Inferior parietal cortex (tissue), 1 donor: ENCODE results near the gene KCTD16.

ENCODE experiments used
- DNase-seq: peaks from one replicate; pipeline ENCODE4 v3.0.0-alpha.2; 2016; ENCODE audit errors: extremely low spot score

The KCTD16 gene

DNA sequence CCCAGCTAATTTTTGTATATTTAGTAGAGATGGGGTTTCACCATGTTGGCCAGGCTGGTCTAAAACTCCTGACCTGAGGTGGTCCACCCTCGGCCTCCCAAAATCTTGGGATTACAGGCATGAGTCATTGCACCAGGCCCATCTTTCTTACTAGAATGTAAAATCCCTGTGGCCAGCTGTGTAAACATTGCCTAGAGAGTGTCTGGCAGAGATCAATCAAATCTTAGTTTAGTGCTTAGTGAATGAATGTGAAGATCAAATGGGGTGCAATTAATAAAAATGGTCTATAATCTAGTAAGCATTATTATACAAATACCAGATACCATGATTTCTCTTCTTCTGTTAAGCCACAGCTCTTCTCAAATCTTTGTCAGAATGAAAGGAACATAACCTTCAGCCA, 289.9 kb downstream of the KCTD16 start:
- DNase-seq: no peak

DNA sequence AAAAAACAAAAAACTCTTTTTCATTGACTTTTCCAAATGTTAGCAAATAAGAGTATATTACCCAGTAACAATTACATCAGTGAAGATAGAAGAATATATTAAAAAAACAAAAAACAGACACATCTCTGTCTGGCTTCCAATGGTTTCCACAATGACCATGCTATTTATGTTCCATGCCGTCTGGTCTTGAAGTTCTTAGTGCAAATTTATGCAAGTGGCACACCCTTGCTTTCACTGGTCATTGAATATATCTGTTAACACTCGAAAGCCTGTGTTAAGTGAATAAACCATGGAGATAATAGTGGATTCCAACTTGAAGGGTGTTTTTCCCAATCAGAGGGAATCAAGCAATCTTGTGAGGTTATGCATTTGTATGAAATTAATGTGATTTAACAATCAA, 291.9 kb downstream of the KCTD16 start:
- DNase-seq: no peak

DNA sequence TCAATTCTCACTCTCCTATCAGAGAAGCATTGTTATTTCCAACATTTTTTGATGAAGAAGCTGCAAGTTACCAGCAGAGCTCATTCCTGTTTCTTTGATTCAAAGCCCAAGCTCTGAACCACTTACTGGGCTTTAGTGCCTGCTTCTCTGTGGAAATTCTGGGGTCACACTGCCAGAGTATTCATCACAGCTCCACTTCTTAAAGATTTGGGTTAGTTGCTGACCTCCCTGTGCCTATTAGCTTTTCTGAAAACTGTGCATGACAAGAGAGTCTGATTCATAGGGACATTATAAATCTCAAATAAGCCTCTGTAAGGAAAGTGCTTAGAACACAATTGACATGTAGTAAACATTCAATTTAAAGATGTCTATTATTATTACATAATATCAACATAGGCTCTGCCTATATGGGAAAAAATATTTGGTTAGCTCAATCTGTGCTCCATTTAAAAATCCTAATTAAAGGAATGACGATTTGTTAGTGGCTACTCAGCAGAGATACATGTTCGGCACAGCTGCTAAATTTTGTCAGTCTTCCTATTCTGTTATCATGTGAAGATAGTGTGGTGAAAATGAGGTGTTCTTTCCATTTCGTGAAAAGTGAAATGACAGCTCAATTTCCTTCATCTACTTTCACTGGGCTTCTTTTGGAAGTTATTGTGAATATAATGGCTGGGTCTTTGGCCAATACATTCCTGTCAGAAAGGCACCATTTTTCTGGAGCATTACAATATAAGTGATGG, 293.0 kb downstream of the KCTD16 start:
- DNase-seq: no peak

DNA sequence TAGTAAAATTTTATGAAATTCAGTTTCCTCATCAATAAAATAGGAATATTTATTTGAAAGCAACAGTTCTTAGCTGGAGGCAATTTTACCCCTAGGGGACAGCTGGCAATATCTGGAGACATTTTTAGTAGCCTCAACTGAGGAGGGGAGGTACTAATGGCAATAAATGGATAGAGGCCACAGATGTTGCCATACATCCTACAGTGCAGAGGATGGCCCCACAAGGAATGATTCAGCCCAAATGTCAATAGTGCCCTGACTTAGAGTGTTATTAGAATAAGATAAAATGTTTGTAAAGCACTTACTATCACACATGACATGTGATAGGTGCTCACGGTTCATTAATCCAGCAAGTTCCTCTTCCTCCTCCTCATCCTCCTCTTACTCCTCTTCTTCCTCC, 293.6 kb downstream of the KCTD16 start:
- DNase-seq: no peak

DNA sequence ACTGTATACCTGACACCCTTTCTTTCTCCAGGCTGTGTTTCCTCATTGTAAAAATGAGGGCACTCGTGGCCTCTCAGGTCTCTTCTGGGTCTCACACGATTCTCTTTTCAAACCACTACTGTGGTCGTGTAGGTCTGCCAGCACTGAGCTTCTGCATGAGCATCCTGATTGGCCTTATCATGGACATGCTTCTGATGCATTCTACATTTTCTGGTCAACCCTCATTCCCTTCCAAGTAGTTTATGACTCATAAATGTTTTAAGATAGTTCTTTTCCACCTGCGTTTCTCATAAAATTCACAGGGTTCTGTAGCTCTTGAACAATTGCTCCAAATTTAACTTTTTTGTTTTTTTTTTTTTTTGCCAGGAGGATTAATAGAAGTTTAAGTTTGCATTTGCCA, 294.8 kb downstream of the KCTD16 start:
- DNase-seq: no peak

DNA sequence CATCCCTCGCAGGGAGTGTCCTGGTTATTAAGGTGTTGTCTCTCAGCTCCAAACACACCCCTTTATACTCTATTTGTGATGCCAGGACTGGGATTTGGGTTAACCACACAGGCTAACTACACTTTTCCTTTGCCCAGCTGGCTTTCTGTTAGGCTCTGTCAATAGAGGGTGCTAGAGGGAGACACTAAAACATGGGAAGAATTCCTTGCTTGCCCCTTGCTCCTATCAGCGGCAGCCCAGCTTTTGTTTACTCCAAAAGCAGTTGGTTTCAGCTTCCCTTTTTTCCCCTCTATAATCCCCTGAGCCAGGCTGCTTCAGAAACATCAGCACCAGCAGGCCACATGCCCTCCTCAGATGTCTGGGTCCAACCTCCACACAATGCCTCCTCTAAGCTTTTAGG, 297.1 kb downstream of the KCTD16 start:
- peak; percentile 39 for DNase-seq

DNA sequence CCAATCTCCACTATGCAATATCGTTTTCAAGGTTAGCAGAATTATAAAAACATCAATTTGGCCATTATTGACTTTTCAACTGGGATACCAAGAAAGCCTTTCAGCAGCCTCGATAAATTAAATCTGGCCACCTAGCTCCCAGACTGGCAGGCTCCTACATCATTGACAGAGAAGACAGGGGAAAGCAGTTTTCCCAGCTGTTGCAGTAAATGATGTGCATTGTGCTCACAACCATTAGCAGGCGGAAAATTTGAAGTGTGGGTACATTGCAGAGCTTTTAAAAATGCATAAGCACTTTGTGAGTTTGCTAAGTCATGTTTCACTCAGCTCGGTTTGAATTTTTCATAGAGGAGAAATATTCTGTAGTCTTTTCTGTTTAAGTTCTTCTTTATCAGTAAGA, 297.9 kb downstream of the KCTD16 start:
- no peak for DNase-seq

DNA sequence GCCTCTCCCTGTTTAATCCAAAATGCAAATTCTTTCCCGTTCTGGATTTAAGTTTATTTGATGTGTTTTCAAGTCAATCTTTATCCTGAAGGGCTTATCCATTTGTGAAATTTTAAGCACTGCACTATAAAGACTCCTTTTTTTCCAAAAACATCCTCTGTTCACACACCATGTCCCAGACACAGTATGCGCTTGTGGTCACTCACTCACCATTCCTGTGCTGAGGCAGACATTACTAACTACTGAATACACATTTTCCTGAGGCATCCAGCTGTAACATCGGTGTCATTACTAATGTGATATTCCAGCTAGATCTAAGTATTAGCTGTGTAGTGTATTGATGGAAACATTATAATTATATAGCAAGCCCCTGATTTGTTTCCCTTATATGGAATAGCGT, 298.4 kb downstream of the KCTD16 start:
- no peak for DNase-seq

DNA sequence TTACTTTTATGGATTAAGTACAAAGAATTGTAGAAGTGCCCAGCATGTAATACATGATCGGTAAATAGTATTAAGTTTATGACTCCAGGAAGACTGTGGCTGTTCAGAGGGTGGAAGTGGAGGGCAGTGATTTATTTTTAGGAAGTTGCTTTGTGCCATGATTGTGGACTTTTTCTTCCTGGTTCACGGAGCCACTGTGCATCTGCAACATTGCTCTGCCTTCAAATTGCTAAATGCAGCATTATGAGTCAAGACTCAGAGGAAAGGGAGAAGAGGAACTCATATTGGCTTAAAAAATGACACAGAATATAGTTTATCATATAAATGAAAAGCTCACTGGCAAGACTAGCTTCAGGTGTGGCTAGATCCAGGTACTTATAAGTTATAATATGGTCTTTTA, 301.5 kb downstream of the KCTD16 start:
- DNase-seq: no peak

DNA sequence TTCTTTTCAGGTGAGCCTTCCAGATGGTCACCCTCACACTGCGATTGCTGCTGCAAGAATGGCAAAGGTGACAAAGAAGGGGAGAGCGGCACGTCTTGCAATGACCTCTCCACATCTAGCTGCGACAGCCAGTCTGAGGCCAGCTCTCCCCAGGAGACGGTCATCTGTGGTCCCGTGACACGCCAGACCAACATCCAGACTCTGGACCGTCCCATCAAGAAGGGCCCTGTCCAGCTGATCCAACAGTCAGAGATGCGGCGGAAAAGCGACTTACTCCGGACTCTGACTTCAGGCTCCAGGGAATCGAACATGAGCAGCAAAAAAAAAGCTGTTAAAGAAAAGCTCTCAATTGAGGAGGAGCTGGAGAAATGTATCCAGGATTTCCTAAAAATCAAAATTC, 303.0 kb downstream of the KCTD16 start:
- DNase-seq: no peak

DNA sequence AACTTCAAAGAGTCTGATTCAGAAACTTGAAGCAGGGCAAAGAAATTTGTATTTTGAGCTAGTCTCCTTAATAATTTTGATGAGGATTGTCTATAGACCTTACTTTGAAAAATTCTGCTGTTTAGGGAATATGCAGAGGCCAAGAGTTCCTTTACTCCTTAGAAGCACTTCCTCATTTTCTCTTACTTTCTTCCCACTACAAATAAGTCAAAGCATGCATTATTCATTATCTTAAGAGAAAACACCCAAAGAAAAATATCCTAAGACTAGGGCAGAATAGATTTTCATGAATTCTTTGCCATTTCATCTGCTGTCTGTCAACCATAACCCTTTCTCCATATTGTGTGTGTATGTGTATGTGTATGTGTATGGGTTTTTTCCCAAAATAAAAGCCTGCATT, 307.9 kb downstream of the KCTD16 start:
- DNase-seq: no peak

DNA sequence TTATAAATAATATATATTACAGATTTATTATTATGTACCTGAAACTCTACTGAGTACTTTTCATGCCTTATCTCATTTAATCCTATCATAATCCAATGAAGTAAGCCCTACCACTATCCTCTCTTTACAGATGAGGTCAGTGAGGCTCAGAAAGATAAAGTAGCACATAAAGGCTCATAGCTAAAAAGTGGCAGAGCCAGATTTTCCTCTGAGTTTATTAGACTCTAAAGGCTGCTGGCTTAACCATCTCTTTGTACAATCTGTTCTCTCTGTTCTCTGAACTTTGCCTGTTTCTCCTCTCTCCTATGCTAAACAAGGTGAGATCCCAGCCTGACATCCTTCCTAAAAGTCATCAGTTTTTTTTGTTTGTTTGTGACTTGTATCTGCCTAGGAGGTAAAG, 311.2 kb downstream of the KCTD16 start:
- DNase-seq: no peak

DNA sequence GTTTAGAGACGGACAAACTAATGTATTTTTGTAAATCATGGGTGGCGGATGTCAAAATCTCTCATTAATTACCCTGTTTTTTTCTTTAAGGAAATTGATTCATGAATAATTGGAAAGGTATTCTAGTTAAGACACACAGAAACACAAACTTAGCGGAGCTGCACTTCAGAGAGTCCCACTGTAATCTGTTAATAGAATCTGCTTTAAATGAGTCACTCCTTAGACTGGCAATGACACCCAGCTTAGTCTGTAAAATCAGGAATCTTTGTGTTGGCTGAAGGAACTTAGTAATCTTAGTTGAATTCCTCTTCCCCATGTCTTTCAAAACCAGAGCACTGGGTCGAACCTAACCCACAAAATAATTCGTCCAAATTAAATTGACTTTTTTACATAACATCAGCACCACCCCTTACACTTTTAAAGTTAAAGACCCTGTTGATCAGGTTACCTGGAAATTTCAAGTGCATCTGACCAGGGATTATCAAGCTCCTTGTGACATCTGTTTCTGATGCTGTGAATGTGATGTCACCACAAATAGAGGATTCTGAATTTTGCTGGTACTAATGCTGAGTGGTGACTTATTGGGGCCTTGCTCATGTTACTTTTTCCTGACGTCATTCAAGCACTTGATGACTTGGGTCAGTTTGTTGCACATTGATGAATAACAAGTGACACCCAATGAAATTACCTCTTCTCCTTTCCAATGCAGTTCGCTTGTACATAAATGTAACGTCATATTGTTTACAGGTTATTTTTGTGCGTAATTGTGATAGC, 313.6 kb downstream of the KCTD16 start:
- no peak for DNase-seq

DNA sequence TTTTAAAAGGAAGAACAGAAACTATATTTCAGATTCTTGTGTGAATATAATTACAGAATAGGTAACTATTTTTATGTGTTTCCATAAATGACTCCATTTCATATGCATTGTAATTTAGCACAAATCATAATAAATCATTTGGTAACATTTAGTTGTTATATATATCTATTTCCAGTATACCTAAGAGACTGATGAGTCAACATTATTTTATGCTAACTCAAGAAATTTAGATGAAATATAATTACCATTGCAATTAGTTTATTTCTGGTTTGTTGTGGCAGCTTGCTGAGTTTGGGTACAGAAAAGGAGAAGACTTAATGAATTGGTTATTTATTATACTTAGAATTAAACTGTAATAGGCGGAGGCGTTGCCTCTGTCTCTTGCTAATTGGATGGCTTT, 314.9 kb downstream of the KCTD16 start:
- no peak for DNase-seq

DNA sequence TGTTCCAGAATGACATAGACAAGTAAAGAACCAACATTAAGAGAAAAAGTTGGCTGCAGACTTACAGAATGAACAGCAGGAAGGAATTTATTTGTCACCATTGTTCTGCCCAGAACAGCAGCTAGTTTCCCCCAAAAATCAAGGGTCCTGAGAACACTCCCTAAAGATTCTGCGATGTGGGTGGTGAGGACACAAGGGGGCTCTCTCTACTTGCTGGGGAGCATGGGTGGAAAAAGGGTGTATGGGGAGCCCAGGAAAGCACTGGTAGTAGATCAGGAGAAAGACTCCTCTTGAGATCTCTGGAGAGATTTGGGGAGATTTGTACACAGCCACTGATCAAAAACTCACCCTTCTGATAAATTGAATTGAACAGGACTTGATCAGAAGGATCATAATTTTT, 316.5 kb downstream of the KCTD16 start:
- no peak for DNase-seq

DNA sequence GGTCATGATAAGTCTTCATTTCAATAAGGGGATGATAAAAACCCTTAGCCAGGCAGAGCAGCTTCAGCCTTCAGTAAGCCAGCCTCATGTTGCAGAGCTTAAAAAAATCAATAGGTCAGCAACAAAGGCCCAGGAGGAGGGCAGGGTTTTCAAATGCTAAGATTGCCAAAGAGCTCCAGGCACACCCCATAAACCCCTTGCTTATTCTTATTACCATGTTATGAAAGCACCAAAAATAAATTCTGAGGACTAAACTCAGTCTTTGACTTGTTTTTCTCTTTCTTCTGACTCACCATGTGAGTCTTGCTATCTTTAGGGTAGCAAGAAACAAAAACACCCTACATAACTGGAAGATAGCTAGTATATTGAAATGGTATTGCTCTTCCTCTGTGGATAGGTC, 317.1 kb downstream of the KCTD16 start:
- peak; percentile 40 for DNase-seq

DNA sequence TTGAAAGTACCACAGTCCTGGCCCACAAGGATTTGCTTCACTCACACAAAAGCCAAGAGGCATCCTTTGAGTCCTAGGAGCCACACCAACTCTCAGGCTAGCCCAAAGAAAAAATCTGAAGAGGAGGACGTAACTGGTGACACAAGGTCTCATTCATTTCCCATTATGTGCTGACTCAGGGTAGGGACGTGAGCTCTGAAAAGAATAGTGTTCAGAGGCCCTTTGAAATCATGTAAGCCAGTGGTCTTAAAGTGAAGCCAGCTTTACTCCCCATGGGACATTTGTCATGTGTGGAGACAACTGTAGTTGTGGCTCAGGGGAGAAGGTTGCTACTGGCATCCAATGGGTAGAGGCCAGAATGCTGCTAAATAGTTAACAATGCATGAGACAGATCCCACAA, 332.4 kb downstream of the KCTD16 start:
- DNase-seq: no peak

DNA sequence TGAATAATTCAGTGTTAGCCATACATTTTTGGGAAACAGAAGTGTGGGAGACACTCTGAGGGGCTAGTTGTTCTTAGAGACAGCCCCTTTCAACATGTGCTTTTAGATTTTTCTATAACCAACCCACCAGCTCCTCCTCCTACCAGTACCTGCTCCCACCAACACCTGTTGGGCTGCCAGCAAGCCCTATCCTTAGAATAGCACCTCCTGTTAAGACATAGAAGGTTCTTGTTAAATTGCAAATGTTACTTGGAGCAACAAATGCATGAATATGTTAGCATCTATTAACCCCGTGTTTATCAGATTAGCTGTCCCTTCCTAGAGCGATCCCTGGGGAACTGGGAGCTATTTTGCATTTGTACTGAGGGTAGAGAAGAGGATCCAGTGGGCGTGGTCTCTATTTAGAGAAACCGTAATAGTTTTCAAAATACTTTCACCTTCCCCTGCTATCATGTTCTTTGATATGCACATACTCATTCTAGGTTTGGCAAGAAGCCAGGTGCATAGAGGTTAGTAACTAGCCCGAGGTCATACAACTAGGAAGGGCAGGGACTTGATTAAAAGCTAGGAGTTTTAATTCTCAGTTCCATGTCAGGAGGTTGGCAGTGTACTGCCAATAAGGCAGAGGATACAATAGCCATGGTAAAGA, 334.4 kb downstream of the KCTD16 start:
- DNase-seq: no peak

DNA sequence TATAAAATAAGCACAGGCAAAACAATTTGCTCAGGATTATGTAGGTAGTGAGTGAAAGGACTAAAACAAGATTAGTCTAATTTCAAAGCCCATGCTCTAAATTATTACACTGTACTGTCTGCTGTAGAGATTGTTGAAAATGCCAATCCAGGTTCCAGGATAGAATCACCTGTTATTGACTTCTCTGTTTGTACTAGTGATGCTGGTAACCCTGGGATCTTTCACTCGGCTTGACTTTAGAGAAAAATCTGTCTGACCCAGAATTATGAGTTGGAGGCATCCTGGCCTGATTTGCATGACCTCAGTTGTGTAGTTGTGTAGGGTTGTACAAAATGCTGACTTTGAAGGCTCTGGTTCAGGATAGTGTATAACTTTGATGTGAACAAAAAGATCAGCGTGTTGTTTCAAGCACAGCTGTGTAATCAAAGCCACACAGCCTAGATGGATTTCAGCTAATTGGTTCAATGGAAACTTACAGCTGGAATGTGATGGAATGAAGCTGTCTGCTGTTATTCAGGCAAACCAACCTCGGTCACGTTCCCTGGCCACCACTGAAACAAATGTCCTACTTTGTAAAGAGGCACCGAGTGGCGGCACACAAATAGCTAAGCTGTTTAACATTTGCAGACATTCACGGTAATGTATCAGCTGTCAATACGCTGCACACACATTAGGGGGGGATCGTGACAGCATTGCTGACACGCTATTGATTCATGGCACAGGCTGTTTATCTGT, 340.3 kb downstream of the KCTD16 start:
- DNase-seq: no peak

DNA sequence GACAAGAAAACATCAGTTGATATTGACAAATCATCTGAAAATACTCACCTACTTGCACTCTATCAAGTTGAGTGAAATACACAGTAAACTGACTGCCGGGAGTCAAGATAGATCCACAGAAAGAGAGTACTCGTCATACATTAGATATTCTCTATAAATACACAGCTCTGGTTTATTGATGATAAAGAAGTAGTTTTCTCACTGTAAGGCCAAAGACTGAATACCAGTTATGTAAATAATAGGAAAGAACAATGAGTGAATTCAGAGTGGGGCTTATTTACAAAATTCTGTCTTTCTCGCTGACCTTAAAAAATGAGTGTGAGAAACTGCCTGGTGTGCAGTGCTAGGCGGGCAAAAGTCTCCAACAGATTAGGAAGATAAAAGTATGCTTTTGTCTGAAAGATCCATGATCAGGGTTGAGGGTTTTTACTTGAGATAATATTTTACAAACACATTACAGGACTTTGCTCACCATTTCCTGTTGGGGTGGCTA, 341.0 kb downstream of the KCTD16 start:
- DNase-seq: no peak

DNA sequence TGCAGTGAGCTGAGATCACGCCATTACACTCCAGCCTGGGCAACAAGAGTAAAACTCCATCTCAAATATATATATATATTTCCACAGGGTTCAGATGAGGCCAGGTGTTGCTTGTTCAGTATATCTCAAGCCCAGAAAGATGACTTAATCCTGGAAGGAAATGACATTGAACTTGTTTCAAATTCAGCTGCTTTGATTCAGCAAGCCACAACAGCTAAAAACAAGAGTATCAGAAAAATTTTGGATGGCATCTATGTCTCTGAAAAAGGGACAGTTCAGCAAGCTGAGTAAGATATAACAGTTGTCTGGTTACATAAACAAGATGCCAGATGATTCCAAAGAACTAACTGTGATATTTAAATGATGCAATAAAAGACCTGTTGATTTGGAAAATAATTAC, 352.0 kb downstream of the KCTD16 start:
- DNase-seq: no peak

DNA sequence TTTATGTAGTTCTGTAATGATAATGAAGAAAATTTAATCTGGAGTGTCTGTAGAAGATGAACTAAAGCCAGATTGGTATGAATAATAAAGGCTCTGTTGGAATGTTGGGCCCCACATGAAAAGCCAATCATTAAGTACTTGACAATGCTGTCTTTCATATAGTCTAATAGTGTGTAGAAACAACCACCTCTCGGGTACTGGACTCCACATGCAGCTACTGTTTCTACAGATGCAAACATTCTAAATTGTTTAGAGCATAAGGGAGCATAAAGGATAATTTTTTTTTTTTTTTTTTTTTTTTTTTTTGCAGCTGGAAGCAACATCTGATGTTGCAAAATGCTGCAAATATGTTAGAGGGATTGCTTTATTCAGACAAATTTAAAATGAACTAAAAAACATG, 354.3 kb downstream of the KCTD16 start:
- no peak for DNase-seq
